ENCODE measurements around the gene BRMS1.

Gene BRMS1

DNA sequence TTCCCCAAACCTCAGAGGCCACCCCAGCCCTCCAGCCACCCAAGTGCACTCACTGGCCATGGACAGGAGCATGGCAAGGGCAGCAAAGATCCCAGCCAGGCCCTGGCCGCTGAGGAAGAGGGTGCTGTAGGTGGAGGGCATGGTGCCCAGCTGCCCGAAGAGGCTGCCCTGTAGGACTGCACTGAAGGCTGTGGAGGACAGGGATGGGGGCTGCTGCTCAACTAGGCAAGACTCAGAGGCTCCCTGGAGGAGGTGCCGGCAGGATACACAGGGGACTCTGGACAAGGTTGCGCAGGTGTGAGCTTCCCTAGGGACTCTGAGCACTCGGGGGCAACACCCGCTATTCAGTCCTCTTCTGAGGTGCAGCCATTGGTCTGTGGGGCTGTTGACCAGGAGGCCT is 23.6 kb upstream of the BRMS1 start:
- Histone ChIP-seq H3K27me3 (ENCODE audit: insufficient read depth, low read length) (no peaks in the 10 kb centered on the region), H3K4me3 (ENCODE audit: low read length) (no peak overlapping the region), H2AFZ (ENCODE audit: low read depth, low read length) (no peak overlapping the region), H3K36me3 (ENCODE audit: insufficient read depth, low read length) (no peaks in the 10 kb centered on the region), H3K9me3 (ENCODE audit: low read length) (no peaks in the 10 kb centered on the region), H3K4me1 (ENCODE audit: insufficient read depth, low read length) (peaks cover 23% of the 10 kb centered on the region)

- Histone ChIP-seq H3K4me1 (ENCODE audit: insufficient read depth, low read length) (peaks cover 19% of the 10 kb centered on the region), H2AFZ (ENCODE audit: low read depth, low read length) (no peak overlapping the region), H3K9me3 (ENCODE audit: low read length) (no peaks in the 10 kb centered on the region), H3K27me3 (ENCODE audit: insufficient read depth, low read length) (no peaks in the 10 kb centered on the region), H3K4me3 (ENCODE audit: low read length) (no peak overlapping the region), H3K36me3 (ENCODE audit: insufficient read depth, low read length) (peaks cover 2% of the 10 kb centered on the region)
Measured at GRCh38 chr11:66367561-66368312, 22.8 kb upstream of the BRMS1 start.

DNA sequence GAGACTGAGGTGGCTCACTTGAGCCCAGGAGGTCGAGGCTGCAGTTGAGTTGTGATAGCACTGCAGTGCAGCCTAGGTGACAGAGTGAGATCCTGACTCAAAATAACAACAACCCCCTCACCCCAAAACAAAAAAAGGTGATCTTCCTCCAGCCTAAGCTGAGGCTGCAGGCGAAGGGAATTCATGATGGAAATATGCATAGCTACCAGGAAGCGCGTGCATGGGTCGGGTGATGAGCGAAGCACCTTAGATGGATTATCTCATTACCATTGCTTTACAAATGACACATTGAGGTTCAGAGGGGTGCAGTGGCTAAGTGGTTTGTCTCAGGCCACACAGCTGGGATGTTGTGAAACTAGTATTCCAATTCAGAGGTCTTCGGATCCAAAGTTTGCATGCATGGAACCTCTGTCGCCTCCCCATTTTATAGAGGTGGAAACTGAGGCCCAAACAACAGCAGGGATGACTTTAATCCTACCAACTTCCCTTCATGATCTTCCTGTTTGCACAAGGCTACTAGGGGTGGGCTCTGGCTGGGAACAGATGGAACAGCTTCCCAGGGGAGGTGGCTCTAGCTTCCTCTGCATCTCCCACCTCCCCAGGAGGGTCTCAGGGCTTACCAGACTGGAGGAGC is 22.1 kb upstream of the BRMS1 start:
- Histone ChIP-seq H3K4me1 (ENCODE audit: insufficient read depth, low read length) (peaks cover 14% of the 10 kb centered on the region), H3K9me3 (ENCODE audit: low read length) (no peaks in the 10 kb centered on the region), H3K36me3 (ENCODE audit: insufficient read depth, low read length) (peaks cover 4% of the 10 kb centered on the region), H2AFZ (ENCODE audit: low read depth, low read length) (no peak overlapping the region), H3K27me3 (ENCODE audit: insufficient read depth, low read length) (no peaks in the 10 kb centered on the region), H3K4me3 (ENCODE audit: low read length) (no peak overlapping the region)

DNA sequence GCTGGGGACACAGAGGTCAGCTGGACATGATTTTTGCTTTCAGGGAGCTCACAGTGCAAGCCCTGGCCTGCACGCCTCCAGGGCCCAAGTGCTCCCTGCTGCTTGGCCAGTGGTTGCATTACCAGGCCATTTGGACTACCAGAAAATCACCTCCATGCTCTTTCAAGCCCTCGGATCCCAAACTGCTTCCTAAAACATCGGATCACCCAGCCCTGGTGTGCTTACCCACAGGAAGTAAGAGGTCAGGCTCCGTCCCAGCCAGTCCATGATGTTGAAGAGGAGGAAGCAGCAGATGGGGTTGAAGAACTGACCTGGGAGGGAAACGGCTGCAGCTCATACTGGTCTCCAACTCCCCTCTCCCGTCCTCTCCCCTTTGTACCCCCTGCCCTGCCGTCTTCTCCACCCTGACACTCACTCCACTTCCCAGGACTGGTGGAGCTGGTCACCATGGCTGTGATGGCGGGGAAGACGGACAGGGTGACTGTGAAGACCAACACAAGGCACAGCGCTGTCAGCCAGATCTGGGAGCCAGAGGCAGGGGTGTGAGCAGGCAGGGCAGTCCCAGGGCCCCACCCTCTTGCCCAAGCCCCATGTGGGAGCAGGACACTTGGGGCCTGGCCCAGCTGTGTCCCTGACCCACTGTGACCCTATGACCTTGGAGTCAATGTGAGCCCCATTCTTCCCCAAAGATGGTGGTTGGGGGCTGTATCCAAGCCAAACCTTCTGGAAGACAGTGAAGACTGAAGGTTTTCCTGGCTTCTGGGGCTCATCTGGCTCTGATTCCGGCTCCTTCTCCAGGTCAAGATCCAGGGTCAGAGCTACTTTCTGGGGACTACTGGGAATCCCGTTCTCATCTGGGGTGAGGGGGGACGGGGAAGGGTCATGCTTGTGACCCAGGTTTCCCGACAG is 21.1 kb upstream of the BRMS1 start:
- Histone ChIP-seq H3K36me3 (ENCODE audit: insufficient read depth, low read length) (peaks cover 4% of the 10 kb centered on the region), H2AFZ (ENCODE audit: low read depth, low read length) (no peak overlapping the region), H3K27me3 (ENCODE audit: insufficient read depth, low read length) (no peaks in the 10 kb centered on the region), H3K9me3 (ENCODE audit: low read length) (no peaks in the 10 kb centered on the region), H3K4me3 (ENCODE audit: low read length) (no peak overlapping the region), H3K4me1 (ENCODE audit: insufficient read depth, low read length) (peaks cover 9% of the 10 kb centered on the region)

- no peak overlapping the region for H3K4me3 ChIP-seq (ENCODE audit: low read length)
- no peak overlapping the region for H2AFZ ChIP-seq (ENCODE audit: low read depth, low read length)
- H3K36me3 ChIP-seq (ENCODE audit: insufficient read depth, low read length): peaks cover 4% of the 10 kb centered on the region
- H3K27me3 ChIP-seq (ENCODE audit: insufficient read depth, low read length): no peaks in the 10 kb centered on the region
- peaks cover 6% of the 10 kb centered on the region for H3K4me1 ChIP-seq (ENCODE audit: insufficient read depth, low read length)
- H3K9me3 ChIP-seq (ENCODE audit: low read length): no peaks in the 10 kb centered on the region
Measured at GRCh38 chr11:66365166-66365565, 20.3 kb upstream of the BRMS1 start.

DNA sequence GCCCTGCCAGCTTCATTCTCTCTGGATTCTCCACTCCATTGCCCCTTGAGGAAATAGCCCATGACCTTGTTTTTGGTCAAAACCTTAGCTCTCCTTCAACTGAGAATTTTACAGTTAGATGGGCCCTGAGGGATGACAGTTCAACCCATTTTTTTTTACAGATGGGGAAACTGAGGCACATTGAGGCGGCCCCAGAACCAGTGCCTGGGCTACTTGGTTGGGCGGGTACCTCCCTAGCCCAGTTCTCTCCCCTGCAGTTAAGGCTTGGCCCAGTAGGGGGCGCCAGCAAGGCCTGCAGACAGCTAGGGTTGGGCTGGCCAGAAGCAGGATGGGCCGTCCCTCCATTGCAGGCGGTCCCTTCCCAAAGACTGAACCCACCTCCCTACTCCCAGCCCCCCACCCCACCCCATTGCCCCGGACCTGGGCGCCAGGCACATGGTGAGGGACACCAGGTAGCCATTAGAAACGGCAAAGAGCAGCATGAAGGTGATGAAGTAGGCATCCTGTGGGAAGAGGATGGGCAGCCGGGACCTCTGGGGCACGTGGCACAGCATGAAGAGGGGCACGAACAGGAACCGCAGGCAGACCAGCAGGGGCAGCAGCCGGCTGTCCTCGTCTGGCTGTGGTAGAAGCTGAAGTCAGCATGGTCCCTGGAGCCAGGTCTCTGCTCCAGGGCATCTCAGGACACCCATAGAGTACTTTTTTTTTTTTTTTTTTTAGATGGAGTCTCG is 19.1 kb upstream of the BRMS1 start:
- Histone ChIP-seq H3K36me3 (ENCODE audit: insufficient read depth, low read length) (peaks cover 4% of the 10 kb centered on the region), H3K27me3 (ENCODE audit: insufficient read depth, low read length) (no peaks in the 10 kb centered on the region), H3K9me3 (ENCODE audit: low read length) (no peaks in the 10 kb centered on the region), H3K4me1 (ENCODE audit: insufficient read depth, low read length) (peaks cover 3% of the 10 kb centered on the region), H2AFZ (ENCODE audit: low read depth, low read length) (no peak overlapping the region), H3K4me3 (ENCODE audit: low read length) (no peak overlapping the region)

DNA sequence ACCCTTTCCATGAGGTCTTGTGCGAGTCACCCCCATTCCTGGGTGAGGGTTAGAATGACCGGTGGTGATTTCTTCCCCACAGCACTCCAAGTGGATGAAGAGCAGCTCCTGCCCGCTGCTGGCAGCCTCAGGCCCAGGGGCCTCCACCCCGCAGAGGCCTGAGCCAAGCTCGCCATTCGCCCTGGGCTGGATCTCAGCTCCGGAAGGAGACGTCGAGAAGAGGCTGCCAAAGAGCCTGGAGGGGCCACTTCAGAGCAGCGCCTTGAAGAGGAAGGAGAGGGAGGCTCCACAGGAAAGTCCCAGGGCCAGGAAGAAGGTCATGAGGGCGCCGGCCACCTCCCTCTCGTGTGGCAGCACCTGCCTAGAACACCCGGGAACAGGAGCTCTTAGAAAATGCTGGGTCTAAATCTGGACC is 18.3 kb upstream of the BRMS1 start:
- Histone ChIP-seq H3K4me3 (ENCODE audit: low read length) (no peak overlapping the region), H3K36me3 (ENCODE audit: insufficient read depth, low read length) (peaks cover 4% of the 10 kb centered on the region), H3K4me1 (ENCODE audit: insufficient read depth, low read length) (peaks cover 3% of the 10 kb centered on the region)

GRCh38 chr11:66362481-66363147 is 17.7 kb upstream of the BRMS1 start:
- Histone ChIP-seq H3K27me3 (ENCODE audit: insufficient read depth, low read length) (no peaks in the 10 kb centered on the region), H3K9me3 (ENCODE audit: low read length) (no peaks in the 10 kb centered on the region), H3K36me3 (ENCODE audit: insufficient read depth, low read length) (peaks cover 4% of the 10 kb centered on the region), H2AFZ (ENCODE audit: low read depth, low read length) (no peak overlapping the region), H3K4me1 (ENCODE audit: insufficient read depth, low read length) (peaks cover 3% of the 10 kb centered on the region), H3K4me3 (ENCODE audit: low read length) (no peak overlapping the region)

More for the DNA sequence above, 18.3 kb upstream of the BRMS1 start:
- H3K9me3 ChIP-seq (ENCODE audit: low read length): no peaks in the 10 kb centered on the region
- H3K27me3 ChIP-seq (ENCODE audit: insufficient read depth, low read length): no peaks in the 10 kb centered on the region
- no peak overlapping the region for H2AFZ ChIP-seq (ENCODE audit: low read depth, low read length)

- Histone ChIP-seq H3K4me1 (ENCODE audit: insufficient read depth, low read length) (peaks cover 3% of the 10 kb centered on the region), H2AFZ (ENCODE audit: low read depth, low read length) (no peak overlapping the region), H3K27me3 (ENCODE audit: insufficient read depth, low read length) (no peaks in the 10 kb centered on the region), H3K4me3 (ENCODE audit: low read length) (no peak overlapping the region), H3K36me3 (ENCODE audit: insufficient read depth, low read length) (peaks cover 4% of the 10 kb centered on the region), H3K9me3 (ENCODE audit: low read length) (no peaks in the 10 kb centered on the region)
Measured at GRCh38 chr11:66361502-66361941, 16.6 kb upstream of the BRMS1 start.

DNA sequence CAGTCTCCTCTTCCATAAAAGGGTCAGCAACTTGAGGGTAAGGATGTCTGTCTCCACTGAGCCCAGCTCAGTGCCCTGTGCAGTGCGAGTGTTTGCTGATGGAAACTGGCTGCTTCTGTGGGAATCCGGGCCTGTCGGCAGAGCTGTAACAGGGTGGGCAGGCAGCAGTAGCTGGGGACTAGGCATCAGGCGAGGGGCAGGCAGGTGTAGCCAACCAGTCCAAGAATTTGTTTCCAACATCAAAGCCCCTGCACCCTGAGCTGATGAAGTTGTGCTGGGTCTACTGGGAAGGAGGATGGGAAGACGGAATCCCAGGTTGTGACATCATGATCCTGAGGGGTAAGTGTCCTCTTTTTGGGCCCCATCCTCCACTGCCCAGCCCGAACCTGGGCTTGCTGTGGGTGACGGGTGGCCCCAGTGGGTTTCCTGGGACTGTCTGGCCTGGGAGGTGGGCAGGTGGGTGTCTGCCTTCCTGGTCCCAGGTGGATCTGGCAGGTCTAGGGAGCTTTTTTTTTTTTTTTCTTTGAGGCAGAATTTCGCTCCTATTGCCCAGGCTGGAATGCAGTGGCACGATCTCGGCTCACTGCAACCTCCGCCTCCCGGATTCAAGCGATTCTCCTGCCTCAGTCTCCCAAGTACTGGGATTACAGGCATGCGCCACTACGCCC is 15.6 kb upstream of the BRMS1 start:
- peaks cover 4% of the 10 kb centered on the region for H3K36me3 ChIP-seq (ENCODE audit: insufficient read depth, low read length)
- H3K27me3 ChIP-seq (ENCODE audit: insufficient read depth, low read length): no peaks in the 10 kb centered on the region
- H3K9me3 ChIP-seq (ENCODE audit: low read length): no peaks in the 10 kb centered on the region
- no peak overlapping the region for H3K4me3 ChIP-seq (ENCODE audit: low read length)
- no peak overlapping the region for H2AFZ ChIP-seq (ENCODE audit: low read depth, low read length)
- H3K4me1 ChIP-seq (ENCODE audit: insufficient read depth, low read length): peaks cover 3% of the 10 kb centered on the region

GRCh38 chr11:66359662-66360087 is 14.8 kb upstream of the BRMS1 start:
- H2AFZ ChIP-seq (ENCODE audit: low read depth, low read length): no peak overlapping the region
- H3K4me3 ChIP-seq (ENCODE audit: low read length): no peak overlapping the region
- H3K36me3 ChIP-seq (ENCODE audit: insufficient read depth, low read length): peaks cover 4% of the 10 kb centered on the region
- no peaks in the 10 kb centered on the region for H3K9me3 ChIP-seq (ENCODE audit: low read length)
- H3K27me3 ChIP-seq (ENCODE audit: insufficient read depth, low read length): no peaks in the 10 kb centered on the region
- H3K4me1 ChIP-seq (ENCODE audit: insufficient read depth, low read length): peaks cover 3% of the 10 kb centered on the region

All from neuron (in vitro differentiated cells).